Measurements from ENCODE around the gene STK10. TPM values are rescaled to one million over a fixed set of nuclear protein-coding genes. Genes with fewer than 3 reads are reported as not detected.

The STK10 gene
- polyA plus RNA-seq, 1 donor (not counting 4 experiments of a cell fraction or from before 2014, with no cell fraction given): 19.8 TPM

DNA sequence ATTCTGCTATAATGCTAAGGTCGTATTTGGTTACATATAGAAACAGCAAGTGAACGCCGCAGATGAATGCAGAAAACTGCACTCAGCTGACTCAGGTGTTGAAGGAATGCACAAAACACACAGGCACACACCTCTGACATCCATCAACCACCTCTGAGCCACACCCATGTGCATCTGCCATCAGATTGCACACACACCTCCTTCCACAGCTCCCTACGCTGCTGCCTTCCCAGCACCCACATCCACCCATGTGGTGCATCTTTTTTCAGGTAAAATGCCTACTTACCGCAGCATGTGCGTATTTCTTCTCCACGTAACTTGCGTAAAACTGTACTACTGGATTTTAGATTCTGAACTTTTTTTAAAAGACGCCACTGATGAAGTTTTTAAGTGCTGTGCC lies 7.1 kb downstream of the STK10 start:
- no peaks in the 10 kb centered on the region for H3K9me1 ChIP-seq (ENCODE audit: control insufficient read depth, extremely low read depth, insufficient read depth, low read length)
- peaks cover 83% of the 10 kb centered on the region for H3K79me2 ChIP-seq (ENCODE audit: control insufficient read depth, insufficient read depth, low read length)
- no peak overlapping the region for H3K4me2 ChIP-seq (ENCODE audit: control insufficient read depth, extremely low read depth, insufficient read depth, low read depth, low read length)
- peaks cover 6 to 9% of the 10 kb centered on the region in 2 experiments for H3K36me3 ChIP-seq (ENCODE audit: control insufficient read depth in 2 of 2, extremely low read depth in 1 of 2, insufficient read depth in 2 of 2, low read length in 2 of 2)
- dilution Hi-C loops (cut with MboI; ENCODE audit: extremely low pct_ligation_motif_present, low sequenced_read_pairs): no loop called here
- TF ChIP-seq, protein P1, sequence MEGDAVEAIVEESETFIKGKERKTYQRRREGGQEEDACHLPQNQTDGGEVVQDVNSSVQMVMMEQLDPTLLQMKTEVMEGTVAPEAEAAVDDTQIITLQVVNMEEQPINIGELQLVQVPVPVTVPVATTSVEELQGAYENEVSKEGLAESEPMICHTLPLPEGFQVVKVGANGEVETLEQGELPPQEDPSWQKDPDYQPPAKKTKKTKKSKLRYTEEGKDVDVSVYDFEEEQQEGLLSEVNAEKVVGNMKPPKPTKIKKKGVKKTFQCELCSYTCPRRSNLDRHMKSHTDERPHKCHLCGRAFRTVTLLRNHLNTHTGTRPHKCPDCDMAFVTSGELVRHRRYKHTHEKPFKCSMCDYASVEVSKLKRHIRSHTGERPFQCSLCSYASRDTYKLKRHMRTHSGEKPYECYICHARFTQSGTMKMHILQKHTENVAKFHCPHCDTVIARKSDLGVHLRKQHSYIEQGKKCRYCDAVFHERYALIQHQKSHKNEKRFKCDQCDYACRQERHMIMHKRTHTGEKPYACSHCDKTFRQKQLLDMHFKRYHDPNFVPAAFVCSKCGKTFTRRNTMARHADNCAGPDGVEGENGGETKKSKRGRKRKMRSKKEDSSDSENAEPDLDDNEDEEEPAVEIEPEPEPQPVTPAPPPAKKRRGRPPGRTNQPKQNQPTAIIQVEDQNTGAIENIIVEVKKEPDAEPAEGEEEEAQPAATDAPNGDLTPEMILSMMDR (optimal IDR thresholded peaks at IDR 0.05 in 1 of 3, IDR thresholded peaks at IDR 0.05 in 1 of 3, conservative IDR thresholded peaks at IDR 0.05 in 1 of 3; ENCODE audit: extremely low read depth in 1 of 3, insufficient read depth in 2 of 3, low read length in 3 of 3): no peak
- no peak for TF ChIP-seq EZH2 (IDR thresholded peaks at IDR 0.05; ENCODE audit: low read length)
- FAIRE-seq: peak; percentile 36
- DNase-seq (ENCODE audit: low read depth, low spot score): no peak
- H2AFZ ChIP-seq (ENCODE audit: control insufficient read depth, low read length): no peak overlapping the region
- no peaks in the 10 kb centered on the region for H3K27me3 ChIP-seq (ENCODE audit: control insufficient read depth, extremely low read depth, insufficient read depth, low read length)
- peaks cover 21% of the 10 kb centered on the region for H3K4me1 ChIP-seq (ENCODE audit: control insufficient read depth, extremely low read depth, insufficient read depth, low read length)
- H3K4me3 ChIP-seq (ENCODE audit: control insufficient read depth in 2 of 3, extremely low read depth in 1 of 3, insufficient read depth in 2 of 3, low read depth in 1 of 3, low read length in 3 of 3): no peak overlapping the region
- H3K27ac ChIP-seq (ENCODE audit: control insufficient read depth, insufficient read depth, low read length): no peak overlapping the region
- no peaks in the 10 kb centered on the region for H3K9me3 ChIP-seq (ENCODE audit: control insufficient read depth, low read depth, low read length)
- no peak overlapping the region for H3K9ac ChIP-seq (ENCODE audit: control insufficient read depth, extremely low read depth, insufficient read depth, low read length)
- H4K20me1 ChIP-seq (ENCODE audit: control insufficient read depth, extremely low read depth, insufficient read depth, low read length): peaks cover 13% of the 10 kb centered on the region

DNA sequence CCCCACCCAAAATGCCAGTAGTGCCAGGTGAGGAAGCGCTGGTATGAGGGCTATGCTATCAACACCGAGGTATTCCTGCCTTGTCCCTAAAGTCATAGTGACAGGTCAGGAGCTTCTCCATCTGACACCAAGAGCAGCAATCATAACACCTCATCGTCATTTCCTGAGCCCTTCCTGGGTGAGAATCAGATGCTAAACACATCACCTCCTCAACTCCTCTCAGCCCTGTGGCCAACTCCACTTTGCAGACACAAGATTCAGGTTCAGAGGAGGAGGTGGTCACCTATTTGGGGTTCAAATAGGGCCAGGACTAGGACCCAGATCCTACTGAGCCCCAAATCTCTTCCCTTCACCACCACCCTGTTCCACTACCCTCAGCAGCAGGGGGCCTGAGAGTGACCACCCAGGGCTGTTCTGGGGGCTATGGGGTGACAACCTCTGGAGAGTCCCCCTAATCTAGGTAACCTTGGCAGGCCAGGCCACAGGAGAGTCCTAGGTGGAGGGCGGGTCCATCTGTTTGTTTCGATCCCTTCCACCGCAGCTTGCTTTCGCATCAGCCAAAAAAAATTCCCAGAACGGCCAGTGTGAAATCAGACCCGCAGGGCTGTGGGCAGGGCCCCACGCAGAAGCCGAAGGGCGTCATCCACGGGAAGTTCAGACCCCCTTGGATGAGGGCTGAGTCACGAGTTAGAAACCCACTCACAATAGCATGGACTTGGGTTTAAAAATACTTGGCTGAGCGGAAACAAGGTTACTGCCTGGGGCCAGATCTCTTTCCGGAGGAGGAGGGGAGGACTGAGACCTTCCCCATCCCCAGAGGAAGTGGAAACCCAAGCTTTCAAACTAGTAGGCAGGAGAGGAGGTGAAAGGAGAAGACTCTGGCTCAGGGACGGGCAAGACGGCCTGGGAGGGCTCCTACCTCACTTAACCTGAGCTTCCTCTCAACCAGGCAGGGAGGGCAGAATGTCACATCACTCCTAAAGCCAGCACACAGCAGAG lies 8.7 kb downstream of the STK10 start:
- dilution Hi-C loops (cut with MboI; ENCODE audit: extremely low pct_ligation_motif_present, low sequenced_read_pairs): no loop called here
- Histone ChIP-seq H3K27me3 (ENCODE audit: control insufficient read depth, extremely low read depth, insufficient read depth, low read length) (no peaks in the 10 kb centered on the region), H3K4me2 (ENCODE audit: control insufficient read depth, extremely low read depth, insufficient read depth, low read depth, low read length) (peak overlapping the region; percentile 50), H2AFZ (ENCODE audit: control insufficient read depth, low read length) (no peak overlapping the region), H4K20me1 (ENCODE audit: control insufficient read depth, extremely low read depth, insufficient read depth, low read length) (peaks cover 17% of the 10 kb centered on the region), H3K36me3 (ENCODE audit: control insufficient read depth in 2 of 2, extremely low read depth in 1 of 2, insufficient read depth in 2 of 2, low read length in 2 of 2) (peaks cover 6 to 10% of the 10 kb centered on the region in 2 experiments), H3K9me3 (ENCODE audit: control insufficient read depth, low read depth, low read length) (no peaks in the 10 kb centered on the region), H3K9ac (ENCODE audit: control insufficient read depth, extremely low read depth, insufficient read depth, low read length) (no peak overlapping the region), H3K4me3 (ENCODE audit: control insufficient read depth in 2 of 3, extremely low read depth in 1 of 3, insufficient read depth in 2 of 3, low read depth in 1 of 3, low read length in 3 of 3) (no peak overlapping the region), H3K4me1 (ENCODE audit: control insufficient read depth, extremely low read depth, insufficient read depth, low read length) (peaks cover 25% of the 10 kb centered on the region), H3K79me2 (ENCODE audit: control insufficient read depth, insufficient read depth, low read length) (peaks cover 81% of the 10 kb centered on the region), H3K27ac (ENCODE audit: control insufficient read depth, insufficient read depth, low read length) (peak overlapping the region; percentile 13), H3K9me1 (ENCODE audit: control insufficient read depth, extremely low read depth, insufficient read depth, low read length) (no peaks in the 10 kb centered on the region)
- FAIRE-seq: no peak
- TF ChIP-seq, protein P1 (optimal IDR thresholded peaks at IDR 0.05 in 1 of 3, IDR thresholded peaks at IDR 0.05 in 1 of 3, conservative IDR thresholded peaks at IDR 0.05 in 1 of 3; ENCODE audit: extremely low read depth in 1 of 3, insufficient read depth in 2 of 3, low read length in 3 of 3): no peak
- no peak for TF ChIP-seq EZH2 (IDR thresholded peaks at IDR 0.05; ENCODE audit: low read length)
- no peak for DNase-seq (ENCODE audit: low read depth, low spot score)
